HG02981 (cell line): ENCODE measurements around the gene TSR3.

Experiments used
- ATAC-seq: cut with Tn5 transposase; IDR thresholded peaks from one replicate; pipeline ENCODE4 v1.9.1; 2021; ENCODE audit warnings: mild to moderate bottlenecking, moderate library complexity; ENCODE audit not compliant: unreplicated experiment

Gene TSR3

DNA sequence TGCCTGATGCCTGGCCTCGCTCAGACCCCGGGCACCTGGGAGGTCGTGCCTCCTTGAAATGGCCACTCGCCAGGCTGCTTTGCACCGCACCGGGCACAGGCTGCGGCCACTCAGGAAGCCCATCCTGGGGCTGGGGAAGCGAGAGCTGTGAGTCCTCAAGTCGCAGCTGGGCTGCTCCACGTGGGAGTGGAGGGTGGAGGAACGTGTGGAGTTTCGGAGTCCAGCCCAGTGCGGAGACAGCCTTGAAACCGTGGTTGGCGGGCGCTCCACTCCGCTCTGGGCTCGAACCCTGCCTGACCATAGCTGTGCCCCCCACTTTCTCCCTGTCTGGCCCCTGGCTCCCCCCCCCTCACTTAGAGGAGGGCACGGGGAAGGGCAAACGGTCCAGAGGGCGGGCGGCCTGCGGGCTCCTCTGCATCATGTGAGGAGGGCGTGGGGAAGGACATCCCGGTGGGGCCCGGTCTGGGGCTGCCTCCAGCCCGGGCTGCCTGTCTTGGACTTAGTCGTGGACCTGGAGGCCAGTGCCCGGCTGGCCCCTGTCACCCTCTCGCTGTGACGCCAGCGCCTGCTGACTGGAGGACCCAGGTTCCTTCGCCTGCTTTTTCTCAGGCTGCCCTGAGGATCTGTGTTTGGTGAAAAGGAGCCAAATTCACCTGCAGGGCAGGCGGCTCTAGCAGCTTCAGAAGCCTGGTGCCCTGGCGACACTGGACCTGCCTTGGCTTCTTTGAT is 39.8 kb downstream of the TSR3 start:
- no peak for ATAC-seq

DNA sequence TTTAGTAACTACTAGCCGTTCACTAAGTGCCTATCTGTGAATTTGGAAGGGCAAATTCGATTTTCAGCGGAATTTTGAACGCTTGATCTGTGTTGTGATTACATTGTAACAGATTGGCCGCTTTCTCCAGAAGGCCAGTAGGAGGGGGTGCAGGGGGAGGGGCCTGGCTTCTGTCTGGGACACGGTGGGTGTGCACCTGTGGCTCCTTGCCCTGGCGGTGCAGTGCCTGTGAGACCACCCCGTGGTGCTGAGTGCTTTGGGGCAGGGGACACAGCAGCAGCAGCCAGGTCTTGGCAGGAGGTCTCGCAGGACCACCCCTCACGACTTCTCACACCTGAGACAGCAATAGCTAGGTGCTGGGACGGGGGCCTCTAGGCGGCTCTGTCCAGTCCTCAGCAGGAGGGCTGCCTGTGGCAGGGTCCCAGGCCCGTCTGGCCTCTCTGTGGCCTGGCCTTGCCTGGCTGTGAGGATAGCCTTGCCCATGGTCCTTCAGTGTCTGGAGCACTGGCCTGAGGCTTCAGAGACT is 40.4 kb downstream of the TSR3 start:
- no peak for ATAC-seq

DNA sequence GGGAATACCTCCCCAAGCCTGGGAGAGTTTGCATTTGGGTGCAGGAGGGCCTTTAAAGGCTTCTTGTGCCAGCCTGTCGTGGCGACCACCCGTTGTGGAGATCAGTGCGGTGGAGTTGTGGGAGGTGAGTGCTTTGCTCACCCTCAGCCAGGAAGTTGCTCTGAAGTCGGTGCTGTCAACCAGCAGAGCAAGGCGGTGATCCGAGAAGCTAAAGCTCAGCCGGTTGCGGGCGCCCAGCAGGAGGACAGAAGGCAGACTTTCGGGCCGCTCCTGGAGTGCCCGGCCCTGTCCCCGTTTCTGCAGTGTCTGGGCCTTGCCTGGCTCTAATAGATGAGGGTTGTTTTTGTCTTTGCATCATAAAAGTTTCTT is 40.9 kb downstream of the TSR3 start:
- ATAC-seq = no peak

DNA sequence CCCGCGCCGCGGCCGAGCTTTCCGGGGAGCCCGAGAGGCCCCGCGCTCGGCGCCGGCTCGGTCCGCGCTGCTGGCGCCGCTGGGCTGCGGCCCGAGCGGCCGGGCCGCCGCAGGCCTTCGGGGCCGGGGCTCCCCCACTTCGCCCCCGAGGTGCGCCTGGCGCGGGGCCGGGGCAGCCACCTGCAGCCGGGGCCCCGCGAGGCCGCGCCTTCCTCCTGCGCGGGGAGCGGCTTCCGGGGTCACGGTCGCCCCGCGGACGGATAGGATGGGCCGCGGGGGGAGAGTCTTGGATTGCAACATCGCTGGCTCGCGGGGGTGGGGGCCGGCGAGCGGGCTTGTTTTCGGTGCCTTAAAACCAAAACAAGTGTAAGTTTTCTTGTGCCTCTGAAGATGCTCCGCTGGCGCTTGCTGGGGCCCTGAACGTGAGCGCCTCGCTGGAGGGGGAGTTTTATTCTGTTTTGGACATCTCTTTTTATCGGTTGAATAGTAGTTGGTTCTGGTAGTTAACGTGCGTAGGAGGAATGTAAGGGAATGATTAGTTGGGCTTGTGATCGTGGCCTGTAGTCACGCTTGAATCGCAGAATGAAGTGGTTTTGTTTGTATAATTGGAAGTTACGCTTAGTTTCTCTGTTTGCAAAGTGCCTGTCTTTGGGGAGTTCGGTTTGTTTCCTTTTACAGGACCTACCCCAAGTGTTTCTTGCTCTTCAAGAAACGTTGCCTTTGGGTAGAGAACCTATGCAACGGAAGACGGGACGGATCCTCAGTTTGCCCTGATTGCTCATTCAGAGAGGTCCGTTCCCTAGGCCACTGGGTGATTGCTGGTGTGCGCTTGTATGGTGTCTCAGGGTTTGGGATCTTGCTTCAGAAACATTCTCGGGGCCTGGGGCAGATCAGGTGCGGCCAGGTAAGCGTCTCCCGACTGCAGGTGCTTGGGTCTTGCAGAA is 41.5 kb downstream of the TSR3 start:
- peak; percentile 11 for ATAC-seq

DNA sequence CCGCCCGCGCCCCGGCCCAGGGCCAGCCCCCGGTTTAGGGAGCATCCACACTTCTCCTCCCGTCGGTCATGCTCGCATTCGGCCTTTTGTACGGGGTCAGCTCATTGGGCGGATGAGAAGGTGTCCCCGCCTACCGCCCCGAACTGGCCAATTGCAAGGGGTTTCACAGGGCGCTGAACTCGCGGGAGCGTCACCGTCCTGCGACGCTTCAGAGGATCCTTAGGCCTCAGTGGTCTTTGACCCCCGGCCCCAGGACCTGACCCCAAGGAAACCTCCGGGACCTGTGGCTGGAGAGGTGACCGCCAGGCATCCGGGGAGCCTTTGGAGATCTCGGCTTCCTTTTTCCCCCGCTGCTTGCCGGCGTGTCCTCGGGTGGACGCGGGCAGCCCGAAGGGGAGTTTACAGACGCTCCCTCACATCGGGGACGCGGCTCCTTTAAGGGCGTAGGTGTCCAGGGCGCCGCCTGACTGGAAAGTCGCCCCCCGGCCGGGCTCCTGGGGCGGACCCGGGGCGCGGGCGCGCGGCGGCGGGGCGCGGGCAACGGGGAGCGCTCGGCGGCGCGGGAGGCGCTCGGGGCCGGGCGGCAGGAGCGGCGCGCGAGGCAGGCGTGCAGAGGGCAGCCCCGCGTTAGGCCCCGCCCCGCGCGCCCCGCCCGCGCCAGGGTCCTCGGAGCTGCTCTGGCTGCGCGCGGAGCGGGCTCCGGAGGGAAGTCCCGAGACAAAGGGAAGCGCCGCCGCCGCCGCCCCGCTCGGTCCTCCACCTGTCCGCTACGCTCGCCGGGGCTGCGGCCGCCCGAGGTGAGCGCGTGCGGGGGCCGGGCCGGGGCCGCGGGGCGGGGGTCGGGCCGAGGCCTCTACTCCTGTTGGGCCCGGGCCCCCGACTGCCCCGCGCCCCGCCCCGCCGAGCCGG is 42.4 kb downstream of the TSR3 start, which contains the start of gene UBE2I:
UBE2I (plus strand) TSS at position 660 of the 909 bp plus-strand sequence. CDS start 4,395 bp downstream, outside the sequence.
- peak; percentile 52 for ATAC-seq

DNA sequence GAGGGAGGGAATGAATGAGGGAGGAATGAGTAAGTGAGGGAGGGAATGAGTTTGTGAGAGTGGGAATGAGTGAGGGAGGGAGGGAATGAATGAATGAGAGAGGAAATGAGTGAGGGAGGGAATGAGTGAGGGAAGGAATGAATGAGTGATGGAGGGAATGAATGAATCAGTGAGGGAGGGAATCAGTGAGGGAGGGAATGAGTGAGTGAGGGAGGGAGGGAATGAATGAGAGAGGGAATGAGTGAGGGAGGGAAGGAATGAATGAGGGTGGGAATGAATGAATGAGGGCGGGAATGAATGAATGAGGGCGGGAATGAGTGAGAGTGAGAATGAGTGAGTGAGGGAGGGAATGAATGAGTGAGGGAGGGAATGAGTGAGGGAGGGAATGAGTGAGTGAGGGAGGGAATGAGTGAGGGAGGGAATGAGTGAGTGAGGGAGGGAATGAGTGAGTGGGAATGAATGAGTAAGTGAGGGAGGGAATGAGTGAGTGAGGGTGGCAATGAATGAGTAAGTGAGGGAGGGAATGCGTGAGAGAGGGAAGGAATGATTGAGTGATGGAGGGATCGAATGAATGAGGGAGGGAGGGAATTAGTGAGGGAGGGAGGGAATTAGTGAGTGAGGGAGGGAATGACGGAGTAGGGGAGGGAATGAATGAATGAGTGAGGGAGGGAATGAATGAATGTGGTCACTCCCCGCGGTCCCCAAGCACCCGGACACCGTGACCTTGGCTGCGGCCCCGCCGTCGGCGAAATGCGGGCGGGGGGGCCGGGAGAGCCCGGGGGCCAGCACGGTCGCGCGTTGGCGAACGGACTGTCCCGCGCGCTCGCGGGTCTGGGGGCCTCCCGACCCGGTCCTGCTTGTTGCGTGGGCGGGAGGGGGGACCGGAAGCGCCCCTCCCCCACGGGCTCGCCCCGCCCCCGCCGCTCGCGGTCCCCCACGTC is 43.4 kb downstream of the TSR3 start:
- ATAC-seq = peak; percentile 22

DNA sequence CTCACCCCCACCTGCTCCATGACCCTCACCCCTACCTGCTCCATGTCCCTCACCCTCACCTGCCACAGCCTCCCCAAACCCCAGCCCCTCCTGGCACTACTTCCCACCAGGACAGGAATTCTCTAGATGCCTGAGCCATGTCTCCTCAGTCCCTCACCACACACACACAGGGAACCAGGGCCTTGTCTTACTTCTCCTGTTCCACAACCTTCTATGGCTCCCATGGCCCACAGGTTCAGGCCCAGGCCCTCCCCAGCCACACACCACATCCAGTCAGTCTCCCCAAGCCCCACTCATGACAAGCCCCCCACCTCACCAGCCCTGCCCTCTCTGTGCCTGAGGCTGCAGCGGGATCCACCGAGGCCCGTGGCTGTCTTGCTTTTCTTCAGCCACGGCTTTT is 45.3 kb downstream of the TSR3 start:
- ATAC-seq = no peak

DNA sequence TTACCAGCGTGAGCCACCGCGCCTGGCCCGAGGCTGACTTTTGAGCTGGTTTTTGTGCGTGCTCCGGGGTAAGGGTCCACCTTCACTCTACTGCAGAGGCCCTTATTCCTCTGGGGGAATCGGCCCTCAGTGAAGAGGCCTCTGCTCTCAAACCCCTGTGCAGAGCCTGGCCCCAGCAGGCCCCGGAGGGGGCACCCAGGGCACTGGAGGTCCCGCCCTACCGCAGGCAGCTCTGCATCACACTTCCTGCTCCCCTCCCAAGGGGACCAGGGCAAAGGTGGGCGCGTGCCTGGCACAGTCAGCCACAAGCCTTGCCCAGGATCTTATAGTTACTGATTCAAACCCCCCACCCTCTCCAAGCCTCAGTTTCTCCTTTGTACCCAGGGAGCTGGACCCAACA is 45.9 kb downstream of the TSR3 start:
- ATAC-seq = no peak

DNA sequence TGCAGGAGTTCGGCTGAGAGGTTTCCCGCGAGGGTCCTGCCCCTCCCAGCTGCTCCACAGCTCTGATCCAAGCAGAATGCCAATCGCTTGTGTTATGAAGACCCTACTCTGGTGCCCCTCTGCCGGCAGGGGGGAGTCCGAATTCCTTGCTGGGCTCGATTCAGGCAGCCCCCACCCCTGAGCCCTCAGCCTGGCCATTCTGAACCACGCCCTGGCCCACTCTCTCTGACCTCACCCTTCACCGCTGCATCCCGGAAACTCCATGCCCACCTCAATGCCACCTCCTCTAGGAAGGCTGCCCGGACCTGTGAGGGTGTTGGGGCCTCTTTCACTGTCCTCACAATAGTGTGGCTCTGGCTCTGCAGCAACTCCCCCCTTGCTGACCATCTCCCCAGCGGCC is 50.1 kb downstream of the TSR3 start:
- ATAC-seq = no peak

DNA sequence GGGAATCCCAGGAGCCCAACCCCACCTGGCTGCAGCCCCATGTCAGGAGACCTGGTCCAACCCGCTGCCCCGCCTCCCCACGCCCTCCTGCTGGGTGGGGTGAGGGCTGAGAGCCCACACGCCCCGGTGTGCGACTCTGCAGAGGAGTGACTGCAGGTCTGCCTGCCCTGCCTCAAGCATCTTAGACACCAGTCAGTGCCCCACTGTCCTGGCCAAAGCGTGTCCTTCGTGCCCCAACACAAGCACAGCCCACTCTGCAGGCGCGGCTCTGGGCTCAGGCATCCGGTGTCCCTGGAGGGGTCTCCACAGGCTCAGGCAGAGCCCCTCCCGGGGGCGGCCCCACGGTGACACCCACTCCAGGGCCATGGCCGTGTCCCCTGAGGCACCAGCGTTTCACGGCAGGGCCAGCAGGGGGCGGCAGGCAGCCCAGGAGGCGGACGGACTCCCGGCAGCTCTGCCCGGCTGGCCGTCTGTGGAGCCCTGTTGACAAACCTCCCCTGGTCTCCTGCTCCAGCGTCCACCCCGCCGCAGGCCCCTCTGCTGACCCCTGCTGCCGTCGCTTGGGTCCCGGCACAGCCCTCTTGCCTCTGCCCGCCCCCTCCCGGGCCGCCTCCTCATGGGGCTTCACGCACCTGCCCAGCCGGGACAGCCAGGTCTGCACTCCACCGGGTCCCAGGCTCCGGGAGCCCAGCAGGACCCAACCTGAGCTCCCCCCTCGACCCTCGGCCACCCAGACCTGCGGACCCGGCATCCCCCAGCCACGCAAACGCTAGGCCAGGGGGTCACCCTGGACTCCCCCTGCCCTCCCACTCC is 50.8 kb downstream of the TSR3 start:
- ATAC-seq = no peak

DNA sequence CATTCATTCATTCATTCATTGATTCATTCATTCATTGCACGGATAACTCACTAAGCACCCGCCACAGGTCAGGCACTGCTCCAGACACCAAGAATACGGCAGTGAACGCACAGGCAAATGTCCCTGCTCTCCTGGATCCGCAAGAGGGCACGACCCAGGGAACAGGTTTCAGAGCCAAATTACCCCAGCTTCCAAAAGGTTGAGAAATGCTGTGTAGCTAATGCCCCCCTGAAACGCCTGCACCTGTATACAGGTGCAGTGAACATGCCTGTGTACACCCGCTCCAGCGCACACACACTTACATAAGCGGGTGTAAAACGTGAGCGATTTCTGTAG is 51.8 kb downstream of the TSR3 start:
- no peak for ATAC-seq
